GM23248 (cell line): Measurements from ENCODE around the gene ING1.

Source experiments
- EZH2 ChIP-seq: fragments of 200-600 bp; sonication (generic); IDR thresholded peaks from 2 replicates; pipeline ENCODE4 v1.6.1; 2018; ENCODE audit warnings: antibody characterized with exemption, mild to moderate bottlenecking; ENCODE audit not compliant: insufficient read depth, poor library complexity, severe bottlenecking
- EZH2phosphoT487 ChIP-seq: fragments of 200-600 bp; sonication (generic); IDR thresholded peaks from 2 replicates; pipeline ENCODE4 v1.6.1; 2018; ENCODE audit warnings: antibody characterized with exemption, moderate library complexity, mild to moderate bottlenecking, low read depth; ENCODE audit not compliant: insufficient read depth

DNA sequence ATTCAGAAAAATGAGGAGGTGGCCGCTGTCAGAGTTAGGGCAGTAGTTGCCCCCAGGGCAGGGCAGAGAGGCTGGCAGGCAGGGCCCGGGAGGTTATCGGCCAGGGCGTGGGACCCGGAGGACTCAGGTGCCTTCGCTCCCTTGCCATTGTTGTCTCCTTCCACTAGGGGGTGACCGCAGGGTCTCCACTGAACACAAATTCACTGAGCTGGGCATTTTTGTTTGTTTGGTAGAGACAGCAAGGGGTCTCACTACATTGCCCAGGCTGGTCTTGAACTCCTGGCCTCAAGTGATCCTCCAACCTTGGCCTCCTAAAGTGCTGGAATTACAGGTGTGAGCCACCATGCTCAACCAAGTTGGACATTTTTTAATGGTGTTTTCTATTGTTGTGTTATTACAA is 32.6 kb upstream of the ING1 start:
- TF ChIP-seq EZH2phosphoT487: no peak
- no peak for TF ChIP-seq EZH2
